Colon (tissue), 2 donors: Measurements from ENCODE around the gene ARL3.

Experiments used
- FAIRE-seq: peaks from 2 replicates; lab custom pipeline; 2012; peaks lifted over from hg19 to GRCh38; lab: Jason Lieb, UNC
- donor health status: control.
- donor health status: control.

The ARL3 gene

DNA sequence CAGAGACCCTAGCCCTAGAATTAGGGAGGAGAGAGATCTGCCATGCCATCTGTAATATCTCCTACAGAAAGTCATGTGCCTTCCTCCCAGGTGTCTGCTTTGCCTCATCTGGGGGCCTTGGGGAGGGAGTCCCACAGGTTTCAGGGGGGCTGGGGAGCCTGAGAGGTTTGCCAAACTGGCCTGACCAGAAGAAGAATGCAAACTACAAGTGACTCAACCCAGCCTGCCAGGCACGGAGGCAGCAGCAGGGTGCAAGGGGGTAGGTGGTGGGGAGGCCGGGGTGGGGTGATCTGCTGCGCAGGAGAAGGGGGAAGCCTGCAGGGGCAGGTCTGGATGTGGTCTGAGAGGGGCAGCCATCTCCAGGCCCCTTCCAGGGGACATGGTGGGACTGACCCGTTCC lies 79.5 kb downstream of the ARL3 start:
- FAIRE-seq: no peak

DNA sequence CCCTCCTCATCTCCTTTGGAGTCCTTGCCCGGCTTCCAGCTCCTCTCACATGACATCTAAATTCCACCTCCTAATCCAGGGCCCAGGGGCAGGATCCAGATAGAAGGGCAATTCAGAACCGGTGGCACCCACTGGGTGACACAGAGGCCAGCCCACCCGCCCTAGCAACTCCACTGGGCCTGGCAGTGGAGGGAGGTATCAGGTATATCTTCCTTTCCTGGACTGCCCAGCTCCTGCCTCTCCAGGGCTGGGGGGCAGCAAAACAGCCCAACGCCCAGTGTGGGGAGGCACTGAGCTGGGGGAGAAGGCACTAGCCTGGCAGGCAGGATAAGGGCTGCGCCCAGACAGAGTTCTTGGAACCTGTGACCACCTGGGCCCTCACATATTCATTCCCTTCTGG lies 80.3 kb downstream of the ARL3 start:
- FAIRE-seq: no peak

GRCh38 chr10:102633287-102633686 lies 80.9 kb downstream of the ARL3 start:
- no peak for FAIRE-seq

GRCh38 chr10:102632394-102633111 lies 81.6 kb downstream of the ARL3 start:
- FAIRE-seq: no peak

DNA sequence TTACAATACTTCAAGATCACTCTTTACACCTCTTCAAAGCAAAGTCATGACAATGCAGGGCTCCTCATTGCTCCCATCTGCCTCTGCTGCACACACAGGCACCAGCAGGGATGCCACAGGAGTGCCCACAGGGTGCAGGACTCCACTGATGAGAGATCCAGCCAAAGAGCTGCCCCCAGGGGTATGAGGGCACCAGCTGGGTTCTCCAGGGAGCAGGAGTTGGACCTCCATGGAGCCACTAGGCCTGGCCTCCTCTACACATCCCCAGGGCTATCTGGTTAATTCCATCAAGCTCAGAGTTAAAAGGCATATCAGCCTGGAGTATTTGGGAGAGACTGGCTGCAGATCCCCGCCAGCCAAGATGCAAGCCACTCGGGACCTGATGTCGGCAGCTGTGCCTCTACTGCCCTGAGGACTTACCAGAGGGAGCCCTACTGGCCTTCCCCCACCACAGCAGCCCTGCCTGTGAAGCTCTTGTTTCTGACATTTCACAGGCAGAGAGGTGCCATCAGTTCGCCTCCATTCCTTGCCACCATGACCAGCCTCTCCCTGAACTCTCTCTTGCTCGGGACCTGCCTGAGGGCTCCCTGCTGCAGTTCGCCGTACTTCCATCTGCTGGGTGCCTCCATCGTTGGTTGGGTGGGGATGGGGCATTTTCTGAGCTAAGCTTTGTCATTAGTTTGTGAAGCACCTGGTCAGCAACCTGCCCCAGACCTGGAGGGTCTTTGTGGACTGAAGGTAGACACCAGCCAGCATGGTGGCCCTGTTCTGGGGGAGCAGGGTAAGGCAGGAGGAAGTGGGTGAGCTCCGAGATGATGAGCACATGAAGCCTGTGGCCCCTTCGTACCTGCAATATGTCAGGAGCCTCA lies 82.4 kb downstream of the ARL3 start:
- no peak for FAIRE-seq

GRCh38 chr10:102630663-102631062 lies 83.5 kb downstream of the ARL3 start:
- FAIRE-seq: no peak

DNA sequence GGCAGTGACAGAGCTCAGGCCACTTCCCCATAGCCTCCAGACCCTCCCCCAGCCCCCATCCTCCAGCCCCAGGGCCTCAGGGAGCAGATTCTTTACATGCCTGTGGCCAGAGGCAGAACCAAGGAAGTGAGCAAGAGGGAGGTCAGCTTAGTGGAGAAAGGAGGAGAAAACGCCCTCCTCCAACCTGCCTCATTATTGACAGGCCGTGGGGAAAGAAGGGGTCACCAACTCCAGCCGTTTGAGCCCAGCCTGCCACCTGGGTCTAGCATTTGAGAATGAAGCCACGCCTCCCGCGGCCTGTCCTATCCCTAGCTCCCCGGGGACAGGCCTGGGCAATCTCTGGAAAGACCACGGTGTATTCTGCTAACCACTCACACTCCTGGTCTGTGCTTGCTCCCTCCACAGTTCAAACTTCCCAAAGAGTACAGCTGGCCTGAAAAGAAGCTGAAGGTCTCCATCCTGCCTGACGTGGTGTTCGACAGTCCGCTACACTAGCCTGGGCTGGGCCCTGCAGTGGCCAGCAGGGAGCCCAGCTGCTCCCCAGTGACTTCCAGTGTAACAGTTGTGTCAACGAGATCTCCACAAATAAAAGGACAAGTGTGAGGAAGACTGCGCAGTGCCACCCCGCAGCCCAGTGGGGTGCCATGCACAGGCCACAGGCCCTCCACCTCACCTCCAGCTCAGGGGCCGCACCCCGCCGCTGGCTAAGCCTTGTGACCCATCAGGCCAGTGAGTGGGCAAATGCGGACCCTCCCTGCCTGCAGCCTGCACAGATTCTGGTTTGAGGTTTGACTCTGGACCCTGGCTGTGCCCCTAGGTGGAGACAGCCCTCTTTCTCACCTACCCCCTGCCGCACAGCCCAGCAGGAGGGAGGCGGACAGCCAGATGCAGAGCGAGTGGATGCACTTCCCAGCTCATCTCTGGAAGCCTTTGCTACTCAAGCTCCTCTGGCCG lies 84.3 kb downstream of the ARL3 start:
- no peak for FAIRE-seq

DNA sequence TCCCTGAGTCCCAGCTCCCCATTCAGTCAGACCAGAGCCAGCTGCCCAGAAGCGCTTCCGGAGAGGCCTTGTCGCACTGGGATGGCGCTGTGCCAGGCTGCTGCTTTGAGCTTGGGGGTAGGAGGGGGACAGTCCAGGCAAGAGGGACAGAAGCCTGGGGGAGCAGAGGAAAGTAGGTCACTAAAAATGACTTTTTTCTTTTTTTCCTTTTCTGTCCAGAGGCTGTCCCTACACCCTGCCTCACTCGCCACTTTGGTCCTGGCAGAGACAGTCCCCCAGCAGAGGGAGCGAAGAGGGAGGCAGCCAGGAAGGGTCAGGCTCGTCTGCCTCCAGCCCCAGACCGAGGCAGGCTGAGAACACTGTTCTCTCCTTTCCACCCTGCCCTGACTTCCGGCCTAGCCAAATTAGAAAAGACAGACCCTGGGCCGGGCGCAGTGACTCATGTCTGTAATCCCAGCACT lies 85.7 kb downstream of the ARL3 start:
- no peak for FAIRE-seq

GRCh38 chr10:102627736-102628293 lies 86.4 kb downstream of the ARL3 start:
- no peak for FAIRE-seq

DNA sequence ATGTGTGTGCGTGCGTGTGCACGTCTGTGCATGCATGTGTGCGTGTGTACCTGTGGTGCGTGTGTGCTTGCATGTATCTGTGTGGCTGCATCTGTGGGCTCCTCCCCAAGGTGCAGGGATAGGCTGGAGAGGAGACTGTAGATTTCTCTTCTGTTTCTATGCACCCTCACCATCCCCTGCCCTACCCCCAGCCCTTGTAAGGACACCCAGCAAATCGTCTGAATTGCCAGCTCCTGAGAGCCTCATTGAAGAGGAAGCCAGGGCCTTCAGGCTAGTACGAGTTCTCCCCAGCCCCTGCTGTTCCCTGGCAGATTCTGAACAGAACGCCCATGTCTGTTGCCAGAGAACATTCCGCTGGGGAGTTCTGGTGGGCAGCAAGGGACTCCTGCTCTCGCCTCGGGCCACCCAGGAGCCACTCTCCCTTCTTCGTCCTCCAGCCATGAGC lies 86.9 kb downstream of the ARL3 start:
- FAIRE-seq: no peak

DNA sequence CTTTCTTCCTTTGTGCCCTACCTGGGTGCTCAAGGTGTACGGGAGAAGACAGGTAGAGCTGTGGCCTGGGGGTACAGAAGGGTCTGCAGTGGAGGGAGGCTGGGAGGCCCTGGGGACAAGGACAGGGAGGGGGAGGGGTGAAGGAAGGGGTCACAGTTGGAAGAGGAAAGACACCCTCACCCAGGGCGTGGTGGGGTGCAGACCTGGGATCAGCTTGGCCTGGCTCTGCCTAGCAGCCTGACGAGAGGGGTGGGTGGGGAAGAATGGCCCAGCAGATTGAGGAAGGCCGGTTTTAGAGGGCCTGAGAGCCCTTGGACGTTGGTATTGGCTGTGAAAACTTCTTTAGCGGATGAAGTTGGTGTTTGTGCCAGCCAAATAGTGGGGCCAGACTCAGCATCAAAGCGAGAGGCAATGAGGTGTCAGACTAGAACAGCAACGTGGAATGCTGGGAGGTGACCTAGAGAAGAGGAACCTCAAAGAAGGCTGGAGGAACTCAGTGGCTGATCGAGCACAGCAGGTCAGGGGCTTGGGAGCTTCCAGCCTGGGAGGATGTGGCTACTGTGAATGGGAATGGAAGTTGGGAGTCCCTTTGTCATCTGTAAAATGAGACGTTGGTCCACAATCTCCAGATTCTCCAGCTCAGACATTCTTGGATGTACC lies 88.0 kb downstream of the ARL3 start:
- no peak for FAIRE-seq

- no peak for FAIRE-seq
Observed at GRCh38 chr10:102624751-102625645, 89.2 kb downstream of the ARL3 start.

DNA sequence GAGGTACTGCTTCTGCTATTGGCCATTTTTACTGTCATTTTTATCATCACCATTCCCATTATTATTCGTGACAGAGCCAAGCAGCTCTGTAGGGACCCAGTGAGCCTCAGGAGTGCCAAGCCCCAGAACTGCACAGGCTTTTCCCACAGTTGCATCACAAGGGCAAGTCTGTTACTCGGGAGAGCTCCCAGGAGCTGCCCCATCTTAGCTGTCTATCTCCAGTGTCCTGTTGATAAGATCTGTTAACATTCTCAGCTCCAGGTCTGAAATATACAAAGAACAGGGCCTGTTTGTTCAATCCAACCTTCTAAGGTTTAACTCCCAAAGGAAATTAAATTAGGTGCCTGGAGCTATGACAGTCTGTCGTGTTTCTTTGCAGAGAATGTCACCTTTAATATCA lies 90.1 kb downstream of the ARL3 start:
- no peak for FAIRE-seq
